IMR-90 (cell line): ENCODE results near the gene TMEM72. TPM values are rescaled to one million over a fixed set of nuclear protein-coding genes. Genes with fewer than 3 reads are reported as not detected.

Source experiments
- ATAC-seq: fragments of 200-7000 bp; cut with Tn5 transposase; 2 replicates; pipeline ENCODE4 v1.9.1; 2020; ENCODE audit warnings: low read depth, mild to moderate bottlenecking, moderate library complexity
- BruUV-seq: library from RNA; stranded (reverse); fragments of 400-500 nt; replicated peaks from 2 replicates; lab custom pipeline; 2021; lab: Mats Ljungman, UMichigan
- CTCF ChIA-PET: fragments of 300-600 bp; formaldehyde crosslinking; extraction: SDS; loops from one replicate; lab custom pipeline; 2021; ENCODE audit warnings: antibody characterized with exemption; lab: Yijun Ruan, JAX
- POLR2A ChIA-PET: fragments of 300-600 bp; sonication (Branson Sonifier 250); formaldehyde crosslinking; loops from one replicate; lab custom pipeline; 2022; ENCODE audit warnings: antibody characterized with exemption; ENCODE audit not compliant: unreplicated experiment; lab: Charles Lee
- DNase-seq: peaks from one replicate; pipeline ENCODE4 v3.0.0; 2013
- H2AFZ ChIP-seq: replicated peaks from 2 replicates; pipeline ENCODE3; 2013; ENCODE audit warnings: low read length, mild to moderate bottlenecking; ENCODE audit not compliant: poor library complexity
- H2AK5ac ChIP-seq: 2 replicates; pipeline ENCODE4 v1.6.1; 2013; ENCODE audit warnings: low read depth, low read length, inconsistent platforms
- H2AK9ac ChIP-seq: replicated peaks from 2 replicates; pipeline ENCODE3; 2013; ENCODE audit warnings: mild to moderate bottlenecking, low read depth, low read length, moderate library complexity; ENCODE audit not compliant: poor library complexity
- H2BK120ac ChIP-seq: 2 replicates; pipeline ENCODE4 v1.6.1; 2013; ENCODE audit warnings: low read depth, low read length, inconsistent platforms
- H2BK15ac ChIP-seq: 3 replicates; pipeline ENCODE4 v1.6.1; 2013; ENCODE audit warnings: low read depth, low read length, inconsistent platforms
- H2BK20ac ChIP-seq: 2 replicates; pipeline ENCODE4 v1.6.1; 2013; ENCODE audit warnings: low read depth, mild to moderate bottlenecking, inconsistent platforms, low read length, moderate library complexity
- H2BK5ac ChIP-seq: 2 replicates; pipeline ENCODE4 v1.6.1; 2013; ENCODE audit warnings: mild to moderate bottlenecking, low read depth, low read length, inconsistent platforms; ENCODE audit not compliant: poor library complexity, severe bottlenecking
- H3K14ac ChIP-seq: replicated peaks from 2 replicates; pipeline ENCODE4 v1.6.1; 2013; ENCODE audit warnings: low read depth, low read length, inconsistent platforms
- H3K18ac ChIP-seq: 2 replicates; pipeline ENCODE4 v1.6.1; 2013; ENCODE audit warnings: low read depth, low read length, control low read depth
- H3K23ac ChIP-seq: 2 replicates; pipeline ENCODE4 v1.6.1; 2013; ENCODE audit warnings: low read depth, low read length, inconsistent platforms
- H3K27ac ChIP-seq: 2 replicates; pipeline ENCODE4 v1.5.1; 2013; ENCODE audit warnings: mild to moderate bottlenecking, control low read depth, low read length; ENCODE audit not compliant: insufficient read depth
- H3K27me3 ChIP-seq: 2 replicates; pipeline ENCODE4 v1.6.1; 2013; ENCODE audit warnings: low read length; ENCODE audit not compliant: control insufficient read depth, insufficient read depth
- H3K36me3 ChIP-seq: 2 replicates; pipeline ENCODE4 v1.6.1; 2013; ENCODE audit warnings: low read length, mixed read lengths; ENCODE audit not compliant: control insufficient read depth, insufficient read depth
- H3K4ac ChIP-seq: 2 replicates; pipeline ENCODE4 v1.6.1; 2013; ENCODE audit warnings: low read depth, low read length, inconsistent platforms
- H3K4me1 ChIP-seq: 2 replicates; pipeline ENCODE4 v1.6.1; 2013; ENCODE audit warnings: low read length, mixed read lengths; ENCODE audit not compliant: control insufficient read depth, insufficient read depth
- H3K4me2 ChIP-seq: 2 replicates; pipeline ENCODE4 v1.6.1; 2013; ENCODE audit warnings: low read depth, mild to moderate bottlenecking, control low read depth, low read length, moderate library complexity
- H3K4me3 ChIP-seq: 2 replicates; pipeline ENCODE4 v1.5.1; 2013; ENCODE audit warnings: low read depth, mild to moderate bottlenecking, control low read depth, low read length, moderate library complexity; ENCODE audit not compliant: insufficient read depth
- H3K56ac ChIP-seq: 2 replicates; pipeline ENCODE4 v1.6.1; 2013; ENCODE audit warnings: low read length, inconsistent platforms; ENCODE audit not compliant: insufficient read depth; ENCODE audit errors: extremely low read depth
- H3K79me1 ChIP-seq, 2 experiments: 2 replicates each; pipeline ENCODE4 v1.6.1; 2013; ENCODE audit warnings: low read length in 2 of 2, inconsistent platforms in 1 of 2, low read depth in 1 of 2
- H3K9ac ChIP-seq: 2 replicates; pipeline ENCODE4 v1.6.1; 2013; ENCODE audit warnings: low read depth, low read length, control low read depth
- H3K9me1 ChIP-seq: 2 replicates; pipeline ENCODE4 v1.6.1; 2013; ENCODE audit warnings: low read length, inconsistent platforms; ENCODE audit not compliant: insufficient read depth
- H3K9me3 ChIP-seq: 2 replicates; pipeline ENCODE4 v1.6.1; 2013; ENCODE audit warnings: low read length; ENCODE audit not compliant: control insufficient read depth, insufficient read depth
- H4K20me1 ChIP-seq: 2 replicates; pipeline ENCODE4 v1.6.1; 2013; ENCODE audit warnings: low read length, inconsistent platforms; ENCODE audit not compliant: insufficient read depth
- H4K5ac ChIP-seq: 2 replicates; pipeline ENCODE4 v1.6.1; 2013; ENCODE audit warnings: mild to moderate bottlenecking, low read depth, low read length, control low read depth
- H4K8ac ChIP-seq, 2 experiments: 2 replicates each; pipeline ENCODE4 v1.6.1; 2013; ENCODE audit warnings: low read depth in 2 of 2, low read length in 2 of 2, control low read depth in 1 of 2, inconsistent platforms in 1 of 2
- H4K91ac ChIP-seq: 2 replicates; pipeline ENCODE4 v1.6.1; 2013; ENCODE audit warnings: low read depth, low read length, inconsistent platforms; ENCODE audit not compliant: insufficient read depth
- BHLHE40 ChIP-seq: fragments of 150-350 bp; IDR thresholded peaks from 2 replicates; pipeline ENCODE4 v1.6.1; 2016; ENCODE audit warnings: mild to moderate bottlenecking, low read depth, low read length
- CEBPB ChIP-seq: IDR thresholded peaks from 2 replicates; pipeline ENCODE4 v1.6.1; 2012; ENCODE audit warnings: low read depth, low read length, improper control_type of control experiment
- CHD1 ChIP-seq: IDR thresholded peaks from 2 replicates; pipeline ENCODE4 v1.6.1; 2012; ENCODE audit warnings: low read depth, low read length, improper control_type of control experiment
- FOS ChIP-seq: fragments of 150-350 bp; IDR thresholded peaks from 2 replicates; pipeline ENCODE4 v1.6.1; 2016; ENCODE audit warnings: low read depth, low read length
- MAFK ChIP-seq: IDR thresholded peaks from 2 replicates; pipeline ENCODE4 v1.6.1; 2012; ENCODE audit warnings: low read depth, low read length, improper control_type of control experiment
- MXI1 ChIP-seq: IDR thresholded peaks from 2 replicates; pipeline ENCODE4 v1.6.1; 2012; ENCODE audit warnings: low read depth, mild to moderate bottlenecking, low read length, moderate library complexity, borderline replicate concordance
- NFE2L2 ChIP-seq: fragments of 150-350 bp; IDR thresholded peaks from 2 replicates; pipeline ENCODE4 v1.6.1; 2016; ENCODE audit warnings: low read depth, mild to moderate bottlenecking, low read length
- POLR2A ChIP-seq: IDR thresholded peaks from 2 replicates; pipeline ENCODE4 v1.6.1; 2012; ENCODE audit warnings: mild to moderate bottlenecking, low read depth, low read length
- RAD21 ChIP-seq: IDR thresholded peaks from 2 replicates; pipeline ENCODE4 v1.6.1; 2012; ENCODE audit warnings: low read length, improper control_type of control experiment
- RCOR1 ChIP-seq: IDR thresholded peaks from 2 replicates; pipeline ENCODE4 v1.6.1; 2012; ENCODE audit warnings: mild to moderate bottlenecking, low read length, improper control_type of control experiment; ENCODE audit not compliant: insufficient replicate concordance
- RFX5 ChIP-seq: IDR thresholded peaks from 2 replicates; pipeline ENCODE4 v1.8.0; 2012; ENCODE audit warnings: low read depth, mild to moderate bottlenecking, low read length, moderate library complexity
- SMC3 ChIP-seq: fragments of 150-350 bp; IDR thresholded peaks from 2 replicates; pipeline ENCODE4 v1.6.1; 2016; ENCODE audit warnings: low read depth, mild to moderate bottlenecking, antibody characterized with exemption, low read length, moderate library complexity
- WGBS, 2 experiments: methylation state at CpG; one replicate each; pipeline versions ENCODE4 v1.1.5 to v1.1.7; 2013; ENCODE audit warnings: missing lambda C conversion rate in 2 of 2; ENCODE audit not compliant: insufficient read length in 1 of 2; ENCODE audit errors: extremely low coverage in 2 of 2; 5-methylcytosine and 5-hydroxymethylcytosine counted together
- dilution Hi-C: fragments of 300-500 bp; cut with HindIII; formaldehyde crosslinking; loops from one replicate; pipeline ENCODE4 v1.14.3; 2018; ENCODE audit warnings: low sequenced_read_pairs; ENCODE audit not compliant: unreplicated experiment
- in situ Hi-C: fragments of 300-500 bp; cut with MboI; formaldehyde crosslinking; loops from 3 replicates; pipeline ENCODE4 v1.14.3; 2019; ENCODE audit warnings: low sequenced_read_pairs, inconsistent platforms, mixed read lengths
- intact Hi-C: fragments of 100-400 bp; cut with micrococcal nuclease; formaldehyde crosslinking; loops from 2 replicates; pipeline ENCODE4 v1.10.0; 2022
- polyA plus RNA-seq, 3 experiments: library from polyadenylated mRNA; depleted of rRNA; stranded (reverse); fragments of >200 nt; gene quantifications; 2 replicates each; pipeline ENCODE4 v1.2.3, GENCODE V29; 2012; ENCODE audit warnings: low replicate concordance in 1 of 3
- total RNA-seq: library from RNA; depleted of rRNA; stranded (reverse); fragments of >200 nt; gene quantifications from 2 replicates; pipeline ENCODE4 v1.2.3, GENCODE V29; 2012

Gene TMEM72
- total and polyA plus RNA-seq, 2 of the 4 experiments (the other 2 are of a cell fraction): not detected

DNA sequence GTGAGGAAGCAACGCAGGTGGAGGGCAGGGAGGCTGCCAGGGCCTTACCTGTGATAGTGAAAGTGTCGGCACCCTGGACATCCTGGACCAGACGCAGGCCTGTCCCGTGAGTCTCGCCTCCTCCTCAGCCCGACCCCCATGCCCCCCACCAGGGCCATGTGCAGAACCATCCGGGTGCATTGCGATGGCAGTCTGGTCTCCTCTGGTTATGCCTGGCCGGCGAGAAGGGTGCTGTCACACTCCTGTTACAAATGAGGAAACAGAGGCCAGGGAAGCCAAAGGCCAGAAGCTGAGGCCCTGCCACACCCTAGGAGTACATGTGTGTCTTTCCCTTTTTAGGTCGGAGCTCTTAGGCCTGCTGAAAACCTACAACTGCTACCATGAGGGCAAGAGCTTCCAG is 60.3 kb downstream of the TMEM72 start:
- Histone ChIP-seq H3K4me2 (no peak overlapping the region), H2BK120ac (no peak overlapping the region), H2AFZ (no peak overlapping the region), H3K4ac (no peak overlapping the region), H2BK15ac (no peak overlapping the region), H2BK5ac (no peak overlapping the region), H3K4me3 (no peak overlapping the region), H4K8ac (no peak overlapping the region), H3K27ac (no peak overlapping the region), H4K91ac (no peak overlapping the region), H4K20me1 (no peaks in the 10 kb centered on the region; the same call in 1 of the 2 replicates), H3K9ac (no peak overlapping the region), H3K23ac (no peak overlapping the region), H4K5ac (no peak overlapping the region), H3K79me1 (peaks cover 0 to 33% of the 10 kb centered on the region in 2 experiments; a peak in 2 of 4 replicates), H2AK5ac (no peak overlapping the region), H3K9me3 (no peaks in the 10 kb centered on the region), H3K36me3 (peaks cover 12% of the 10 kb centered on the region; the same call in 1 of the 2 replicates), H3K14ac (no peak overlapping the region), H3K9me1 (peaks cover 9% of the 10 kb centered on the region), H3K27me3 (no peaks in the 10 kb centered on the region), H3K56ac (no peak overlapping the region), H2AK9ac (no peak overlapping the region), H3K18ac (no peak overlapping the region), H2BK20ac (no peak overlapping the region), H3K4me1 (peaks cover 31% of the 10 kb centered on the region)
- dilution Hi-C loops: no loop called here
- no peak for ATAC-seq
- WGBS, 2 experiments: 91% methylated on average over 6 of the region's 11 CpGs; no CpG with 5 or more reads in 1 of the 2 experiments
- intact Hi-C loops: no loop called here
- CTCF ChIA-PET: no interaction called here
- in situ Hi-C loops: no loop called here
- TF ChIP-seq SMC3: no peak
- TF ChIP-seq RFX5: no peak
- no peak for TF ChIP-seq POLR2A
- TF ChIP-seq CHD1: no peak
- TF ChIP-seq NFE2L2: no peak
- no peak for TF ChIP-seq RCOR1
- TF ChIP-seq BHLHE40: no peak
- TF ChIP-seq CEBPB: no peak
- TF ChIP-seq FOS: no peak
- TF ChIP-seq MXI1: no peak
- no peak for TF ChIP-seq RAD21
- TF ChIP-seq MAFK: no peak
- no TSS peak for BruUV-seq
- POLR2A ChIA-PET: no interaction called here
- no peak for DNase-seq
